HG03095 (cell line): ENCODE data around the gene AGR2.

Source experiments
- ATAC-seq: cut with Tn5 transposase; IDR thresholded peaks from one replicate; pipeline ENCODE4 v1.9.1; 2021; ENCODE audit warnings: moderate library complexity; ENCODE audit not compliant: unreplicated experiment

Gene AGR2

GRCh38 chr7:16743236-16743635 is 61.6 kb downstream of the AGR2 start:
- no peak for ATAC-seq

- ATAC-seq = no peak
Measured at GRCh38 chr7:16742547-16742946, 62.3 kb downstream of the AGR2 start.
